Body of pancreas (tissue), 4 donors: ENCODE results near the gene GFI1.

Experiments
- CTCF ChIP-seq, 7 experiments: fragments of 450-650 bp in 4 of 7; fragments of 200-600 bp in 3 of 7; sonication (generic) in 3 of 7; IDR thresholded peaks; one replicate each; pipeline ENCODE4 v1.5.1; 2016 to 2019; ENCODE audit warnings: antibody characterized with exemption in 7 of 7
- POLR2A ChIP-seq, 3 donors: fragments of 450-650 bp; IDR thresholded peaks; one replicate each; pipeline ENCODE4 v1.6.1; 2016; ENCODE audit warnings: antibody characterized with exemption in 3 of 3, mild to moderate bottlenecking in 2 of 3

- no peak for TF ChIP-seq CTCF (IDR thresholded peaks at IDR 0.05)
- no peak for TF ChIP-seq POLR2A (IDR thresholded peaks at IDR 0.05)
Measured at GRCh38 chr1:92459871-92460320, 26.8 kb downstream of the GFI1 start.
